WTC11 (cell line): Measurements from ENCODE around the gene GCC2. TPM values are rescaled to one million over a fixed set of nuclear protein-coding genes. Genes with fewer than 3 reads are reported as not detected.

ENCODE experiments used
- ATAC-seq: fragments of 200-7000 bp; cut with Tn5 transposase; 2 replicates; pipeline ENCODE4 v1.10.0; 2021; ENCODE audit warnings: mild to moderate bottlenecking, moderate library complexity
- CTCF ChIA-PET: fragments of 300-600 bp; sonication (Branson Sonifier 250); formaldehyde crosslinking; loops from one replicate; lab custom pipeline; 2021; ENCODE audit warnings: antibody characterized with exemption; lab: Charles Lee
- POLR2A ChIA-PET: fragments of 350-600 bp; sonication (Branson Sonifier 250); formaldehyde crosslinking; loops from one replicate; lab custom pipeline; 2021; ENCODE audit warnings: antibody characterized with exemption; lab: Charles Lee
- DNase-seq: peaks from one replicate; pipeline ENCODE4 v3.0.0; 2021; ENCODE audit warnings: low spot score
- H3K27ac Mint-ChIP-seq: 2 replicates; pipeline ENCODE4 v1.8.0; 2021; ENCODE audit warnings: mixed read lengths
- H3K27me3 Mint-ChIP-seq: 2 replicates; pipeline ENCODE4 v1.8.0; 2021; ENCODE audit warnings: low read depth, mild to moderate bottlenecking, moderate library complexity, mixed read lengths
- H3K36me3 Mint-ChIP-seq: 2 replicates; pipeline ENCODE4 v1.8.0; 2021; ENCODE audit warnings: mixed read lengths
- H3K4me1 Mint-ChIP-seq: 2 replicates; pipeline ENCODE4 v1.8.0; 2022; ENCODE audit warnings: mixed read lengths
- H3K4me3 Mint-ChIP-seq: 2 replicates; pipeline ENCODE4 v1.8.0; 2021; ENCODE audit warnings: mild to moderate bottlenecking, moderate library complexity, mixed read lengths
- H3K9me3 Mint-ChIP-seq: 2 replicates; pipeline ENCODE4 v1.8.0; 2021; ENCODE audit warnings: mixed read lengths
- CREM ChIP-seq: sonication (generic); formaldehyde crosslinking; IDR thresholded peaks from 2 replicates; pipeline ENCODE4 v1.8.1; 2022; ENCODE audit warnings: mild to moderate bottlenecking, missing genetic modification reagents, moderate library complexity
- CTCF ChIP-seq: fragments of 200-600 bp; IDR thresholded peaks from 2 replicates; pipeline ENCODE4 v1.8.0; 2022; ENCODE audit warnings: antibody characterized with exemption
- FOXJ3 ChIP-seq: sonication (generic); formaldehyde crosslinking; IDR thresholded peaks from 2 replicates; pipeline ENCODE4 v1.9.0; 2021; ENCODE audit warnings: missing genetic modification reagents, mild to moderate bottlenecking, borderline replicate concordance
- FOXP4 ChIP-seq: sonication (generic); formaldehyde crosslinking; IDR thresholded peaks from 2 replicates; pipeline ENCODE4 v1.8.0; 2022; ENCODE audit warnings: mild to moderate bottlenecking, missing genetic modification reagents
- GABPB1 ChIP-seq: sonication (generic); formaldehyde crosslinking; IDR thresholded peaks from 2 replicates; pipeline ENCODE4 v1.8.1; 2023; ENCODE audit warnings: mild to moderate bottlenecking, missing genetic modification reagents
- GRHL2 ChIP-seq: fragments of 250-450 bp; sonication (Bioruptor Pico); IDR thresholded peaks from 2 replicates; pipeline ENCODE4 v1.8.0; 2022; ENCODE audit warnings: mild to moderate bottlenecking, moderate library complexity; ENCODE audit not compliant: insufficient replicate concordance, severe bottlenecking
- MYBL2 ChIP-seq: sonication (generic); formaldehyde crosslinking; IDR thresholded peaks from 2 replicates; pipeline ENCODE4 v1.8.1; 2023; ENCODE audit warnings: mild to moderate bottlenecking, moderate library complexity, missing genetic modification reagents
- OVOL2 ChIP-seq: fragments of 250-450 bp; sonication (Bioruptor Pico); IDR thresholded peaks from 2 replicates; pipeline ENCODE4 v1.9.0; 2021; ENCODE audit warnings: mild to moderate bottlenecking, borderline replicate concordance
- PRRX2 ChIP-seq: fragments of 250-450 bp; sonication (Bioruptor Pico); IDR thresholded peaks from 2 replicates; pipeline ENCODE4 v1.8.0; 2021; ENCODE audit warnings: mild to moderate bottlenecking
- ZBTB43 ChIP-seq: sonication (generic); formaldehyde crosslinking; IDR thresholded peaks from 2 replicates; pipeline ENCODE4 v1.8.1; 2023; ENCODE audit warnings: mild to moderate bottlenecking, missing genetic modification reagents
- ZNF138 ChIP-seq: sonication (generic); formaldehyde crosslinking; conservative IDR thresholded peaks from 2 replicates; pipeline ENCODE4 v1.8.1; 2022; ENCODE audit warnings: mild to moderate bottlenecking, moderate library complexity, missing genetic modification reagents
- ZNF317 ChIP-seq: sonication (generic); formaldehyde crosslinking; IDR thresholded peaks from 2 replicates; pipeline ENCODE4 v1.8.1; 2023; ENCODE audit warnings: low read depth, mild to moderate bottlenecking, moderate library complexity, missing genetic modification reagents, borderline replicate concordance
- ZNF532 ChIP-seq: fragments of 250-450 bp; sonication (Bioruptor Pico); IDR thresholded peaks from 2 replicates; pipeline ENCODE4 v1.9.0; 2021; ENCODE audit warnings: mild to moderate bottlenecking, borderline replicate concordance
- total RNA-seq: library from RNA; stranded (reverse); gene quantifications from 3 replicates; pipeline ENCODE4 v1.2.3, GENCODE V29; 2021

Gene GCC2
- total RNA-seq, 1 experiment from 2014 or later: 66.5 TPM

GRCh38 chr2:108536133-108536780, 87.3 kb downstream of the GCC2 start (continued):
- TF ChIP-seq CTCF: no peak
- no peak for TF ChIP-seq ZNF138 (CRISPR knock-in tag)

GRCh38 chr2:108536911-108537310, 87.9 kb downstream of the GCC2 start:
- POLR2A ChIA-PET: no interaction called here

More at GRCh38 chr2:108536911-108537310, 87.9 kb downstream of the GCC2 start:
- no peak for TF ChIP-seq MYBL2 (CRISPR knock-in tag)
- no peak for TF ChIP-seq ZNF532 (CRISPR knock-in tag)
- TF ChIP-seq ZNF138 (CRISPR knock-in tag): no peak
- no peak for TF ChIP-seq PRRX2 (CRISPR knock-in tag)
- TF ChIP-seq FOXP4 (CRISPR knock-in tag): no peak
- TF ChIP-seq FOXJ3: no peak
- TF ChIP-seq ZBTB43 (CRISPR knock-in tag): no peak
- no peak for TF ChIP-seq GABPB1 (CRISPR knock-in tag)
- TF ChIP-seq CREM (CRISPR knock-in tag): no peak
- no peak for TF ChIP-seq GRHL2 (CRISPR knock-in tag)
- no peak for TF ChIP-seq ZNF317 (CRISPR knock-in tag)
- no peak for TF ChIP-seq OVOL2 (CRISPR knock-in tag)
- peaks cover 12% of the 10 kb centered on the region for H3K27me3 Mint-ChIP-seq
- CTCF ChIA-PET: no interaction called here
- no peaks in the 10 kb centered on the region for H3K36me3 Mint-ChIP-seq
- H3K4me1 Mint-ChIP-seq: peaks cover 43% of the 10 kb centered on the region
- H3K4me3 Mint-ChIP-seq: no peak overlapping the region
- ATAC-seq (no peak), DNase-seq (no peak)
- H3K9me3 Mint-ChIP-seq: no peaks in the 10 kb centered on the region
- H3K27ac Mint-ChIP-seq: no peak overlapping the region
